Activated CD4-positive, alpha-beta T cell treated with anti-CD3 and anti-CD28 coated beads, Interleukin-2, amount 50 U/mL, for 48 hours (primary cell): ENCODE results near the gene XPO4.

ENCODE experiments used
- DNase-seq, 2 experiments: peaks; one replicate each; pipeline ENCODE4 v3.0.0-alpha.2; 2020

XPO4 gene

DNA sequence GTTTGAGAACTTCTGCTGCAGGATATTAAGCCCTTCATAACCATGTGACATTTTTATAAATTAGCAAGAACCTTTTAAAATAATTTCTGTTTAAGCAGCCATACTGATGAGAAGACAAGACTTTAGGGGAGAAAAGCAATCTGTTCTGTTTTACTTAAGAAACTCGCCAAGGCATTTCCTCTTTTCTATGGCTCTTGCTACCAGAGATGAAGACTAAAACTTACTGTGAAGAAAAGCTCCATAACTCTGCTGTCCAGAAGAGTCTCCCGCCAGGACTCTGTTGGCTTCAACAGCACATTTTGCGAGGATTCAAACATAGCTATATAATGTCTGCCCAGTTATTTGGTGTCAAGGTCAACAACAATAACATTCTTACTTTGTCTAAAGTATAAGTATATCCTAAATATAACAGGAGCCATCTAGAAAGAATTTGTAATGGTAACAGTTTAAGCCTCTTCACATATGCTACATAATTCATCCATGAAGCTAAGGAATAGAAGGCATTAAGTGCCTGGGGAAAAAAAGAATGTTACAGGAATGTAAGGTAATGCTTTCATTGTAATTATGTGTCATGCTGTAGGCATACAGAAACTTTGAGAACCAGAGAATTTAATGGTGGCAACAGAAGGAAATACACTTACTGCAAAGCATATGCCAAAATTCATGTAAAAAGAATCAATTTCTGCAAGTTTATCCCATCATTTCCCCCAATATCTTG is 75.5 kb downstream of the XPO4 start:
- no peak for DNase-seq

DNA sequence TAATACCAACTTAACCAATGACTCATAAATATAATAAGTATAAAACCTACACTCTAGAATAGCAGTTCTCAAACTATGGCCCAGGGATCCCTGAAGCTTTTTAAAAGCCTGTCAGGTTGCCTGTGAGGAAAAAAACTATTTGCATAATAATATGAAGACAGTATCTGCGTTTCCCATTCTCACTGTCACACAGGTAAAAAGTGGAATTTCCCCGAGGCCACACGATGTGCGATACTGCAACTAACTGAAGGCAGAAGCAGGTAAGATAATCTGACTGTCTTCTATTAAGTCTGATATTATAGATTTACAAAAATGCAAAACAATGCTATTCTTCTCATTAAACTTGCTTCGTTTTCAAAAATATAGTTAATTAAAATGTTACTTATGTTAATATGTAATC is 76.2 kb downstream of the XPO4 start:
- DNase-seq, result no peak

DNA sequence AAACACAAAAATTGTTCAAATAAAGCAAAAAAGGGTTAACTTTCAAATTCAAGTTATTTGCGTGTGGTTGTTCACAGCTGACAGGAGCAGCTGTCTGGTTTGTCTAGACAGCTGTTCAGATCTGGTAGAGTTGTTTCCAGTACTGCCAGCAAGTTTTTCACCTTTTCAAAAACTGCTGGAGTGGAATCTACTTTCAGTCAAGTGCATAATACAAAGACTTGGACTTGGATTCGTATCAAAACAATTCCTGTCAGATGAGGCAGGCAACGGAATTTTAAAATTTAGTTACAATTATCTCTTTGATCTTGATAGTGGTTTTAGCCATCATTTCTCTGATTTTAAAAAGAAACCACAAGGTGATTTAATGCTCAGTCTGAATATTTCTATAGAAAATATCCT is 77.1 kb downstream of the XPO4 start:
- DNase-seq, result no peak

DNA sequence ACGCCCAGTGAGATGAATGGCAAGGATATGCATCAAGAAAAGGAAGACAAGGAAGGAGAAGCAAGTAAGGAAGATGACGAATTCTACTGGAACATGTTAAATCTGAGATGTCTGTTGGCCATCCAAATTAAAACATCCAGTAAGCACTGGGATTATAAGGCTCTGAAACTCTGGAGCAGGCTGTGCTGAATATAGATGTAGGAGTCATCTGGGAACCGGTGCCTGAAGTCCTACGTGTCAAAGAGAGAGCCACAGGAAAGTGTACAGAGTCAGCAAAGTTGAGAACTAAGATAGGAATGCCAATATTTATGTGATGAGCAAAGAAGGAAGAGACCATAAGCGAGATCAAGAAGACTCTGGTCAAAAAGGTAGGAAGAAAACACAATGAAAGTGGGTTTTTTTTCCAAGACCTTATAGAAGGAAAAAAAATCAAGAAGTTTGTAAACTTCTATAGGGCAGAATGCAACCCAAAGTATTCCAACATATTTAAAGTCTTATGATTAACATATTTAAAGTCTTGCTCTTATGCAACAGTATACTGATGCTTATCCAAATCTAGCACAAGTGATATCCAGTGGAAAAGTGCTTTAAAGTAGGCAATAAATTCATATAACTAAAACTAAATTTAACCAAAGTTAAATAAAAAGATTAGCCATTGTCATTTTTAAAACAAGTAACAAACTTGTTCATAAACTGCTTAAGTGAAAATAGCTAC is 77.6 kb downstream of the XPO4 start:
- DNase-seq, result no peak

DNA sequence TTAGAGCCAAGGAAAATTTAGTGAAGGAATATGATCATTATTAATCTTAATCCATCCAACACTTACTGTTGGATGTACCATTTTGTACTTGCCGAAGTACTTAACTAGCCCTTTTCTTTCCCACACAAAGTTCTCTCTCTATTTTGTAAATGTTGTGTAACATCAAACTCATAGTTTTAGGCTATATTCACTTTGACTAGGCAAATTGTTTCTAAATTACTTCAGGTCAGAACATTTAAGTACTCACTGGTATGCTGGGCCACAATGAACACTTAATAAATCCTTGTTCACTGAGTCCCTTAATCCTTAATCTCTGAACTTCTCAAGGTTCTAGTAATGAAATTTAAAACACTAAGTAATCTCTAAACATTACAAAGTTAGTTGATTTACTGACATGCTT is 79.5 kb downstream of the XPO4 start:
- no peak for DNase-seq

DNA sequence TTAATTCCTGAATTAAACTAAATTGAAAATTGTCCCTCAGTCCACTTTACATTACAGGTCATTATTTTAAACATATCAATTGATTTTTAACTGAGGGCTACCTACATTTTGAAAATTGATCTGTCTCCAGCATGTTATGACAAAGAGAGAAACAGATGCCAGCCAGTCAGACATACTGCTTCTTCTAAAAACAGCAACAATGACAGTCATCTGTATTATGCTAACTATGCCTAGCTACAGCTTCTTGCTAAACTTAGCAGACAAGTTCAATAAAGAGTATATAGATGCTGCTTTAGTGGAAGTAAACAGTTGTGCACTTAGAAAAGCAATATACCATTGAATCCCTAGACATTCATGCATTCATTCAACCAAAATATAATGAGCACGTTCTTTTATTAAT is 80.1 kb downstream of the XPO4 start:
- no peak for DNase-seq

DNA sequence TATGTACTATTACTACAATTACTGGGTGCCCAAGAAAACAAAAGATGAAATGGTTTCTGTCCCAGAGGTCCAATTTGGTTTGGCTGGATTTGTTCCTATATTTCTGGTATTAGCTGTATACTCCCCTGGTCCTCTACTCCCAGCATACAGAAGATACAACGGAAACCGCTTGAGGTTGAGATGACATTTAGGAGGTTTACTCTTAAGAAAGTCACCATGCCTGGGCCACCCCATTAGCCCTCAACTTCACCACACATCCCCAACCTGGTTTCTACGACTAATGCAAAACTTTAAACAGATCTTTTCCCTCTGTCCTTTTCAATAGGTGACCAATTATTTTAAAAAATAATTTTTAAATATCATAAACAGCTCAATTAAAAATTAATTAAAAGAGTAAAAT is 82.8 kb downstream of the XPO4 start:
- no peak for DNase-seq

DNA sequence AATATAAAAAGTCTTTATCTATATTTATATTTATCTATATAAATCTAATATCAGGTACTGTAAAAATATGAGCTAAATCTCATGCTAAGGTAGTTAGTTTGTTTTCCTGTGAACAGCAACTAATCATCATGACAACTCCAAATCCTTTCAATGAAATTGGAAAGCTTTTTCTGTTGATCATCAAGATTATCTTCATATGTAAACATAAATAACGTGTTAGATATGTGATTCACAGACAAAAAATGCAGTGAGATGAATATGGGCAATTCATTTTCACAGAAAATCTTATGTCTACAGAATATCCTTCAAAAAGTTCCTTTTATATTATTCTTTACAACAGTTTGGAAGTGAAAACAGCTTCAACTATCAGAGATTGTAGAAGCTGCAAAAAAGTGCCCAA is 87.1 kb downstream of the XPO4 start:
- no peak for DNase-seq

DNA sequence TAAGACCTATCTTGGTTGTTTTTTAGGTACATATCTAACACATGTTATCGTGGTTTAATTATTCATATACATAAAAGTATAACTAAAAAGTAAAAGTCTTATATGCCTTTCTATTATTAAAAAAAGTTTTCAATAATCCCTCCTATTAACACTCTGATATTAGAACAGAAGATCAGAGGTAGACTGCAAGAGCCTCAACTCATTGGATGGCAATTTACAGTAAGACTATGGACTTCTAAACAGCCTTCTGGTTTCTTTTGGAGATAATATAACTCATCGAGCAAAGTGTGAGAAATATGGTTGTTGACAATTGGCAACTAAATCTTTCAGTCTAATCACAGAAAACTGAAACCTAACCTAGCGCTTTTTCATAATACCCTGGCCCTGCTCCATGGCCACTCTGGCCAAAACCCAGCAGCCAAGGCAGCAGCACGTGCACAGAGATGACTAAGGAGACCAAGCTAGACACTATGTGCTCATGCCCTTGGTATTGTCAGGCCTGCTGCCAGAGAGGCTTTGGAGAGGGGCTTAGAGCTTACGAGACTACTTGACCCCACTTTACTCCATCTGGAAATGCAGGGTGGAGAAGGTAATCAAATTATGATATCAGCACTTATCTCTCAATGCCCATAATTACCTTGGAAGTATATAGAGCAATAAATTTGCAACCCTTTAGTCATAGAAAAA is 88.2 kb downstream of the XPO4 start:
- no peak for DNase-seq

DNA sequence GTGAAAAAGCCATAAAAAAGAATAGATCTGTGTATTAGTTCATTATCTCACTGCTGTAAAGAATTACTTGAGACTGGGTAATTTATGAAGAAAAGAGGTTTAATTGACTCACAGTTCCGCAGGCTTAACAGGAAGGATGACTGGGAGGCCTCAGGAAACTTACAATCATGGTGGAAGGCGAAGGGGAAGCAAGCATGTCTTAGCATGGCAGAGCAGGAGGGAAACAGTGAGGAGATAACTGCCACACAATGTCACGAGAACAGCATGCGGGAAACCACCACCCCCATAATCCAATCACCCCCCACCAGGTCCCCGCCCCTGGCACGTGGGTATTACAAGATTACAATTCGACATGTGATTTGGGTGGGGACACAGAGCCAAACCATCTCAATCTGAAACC is 89.7 kb downstream of the XPO4 start:
- no peak for DNase-seq

DNA sequence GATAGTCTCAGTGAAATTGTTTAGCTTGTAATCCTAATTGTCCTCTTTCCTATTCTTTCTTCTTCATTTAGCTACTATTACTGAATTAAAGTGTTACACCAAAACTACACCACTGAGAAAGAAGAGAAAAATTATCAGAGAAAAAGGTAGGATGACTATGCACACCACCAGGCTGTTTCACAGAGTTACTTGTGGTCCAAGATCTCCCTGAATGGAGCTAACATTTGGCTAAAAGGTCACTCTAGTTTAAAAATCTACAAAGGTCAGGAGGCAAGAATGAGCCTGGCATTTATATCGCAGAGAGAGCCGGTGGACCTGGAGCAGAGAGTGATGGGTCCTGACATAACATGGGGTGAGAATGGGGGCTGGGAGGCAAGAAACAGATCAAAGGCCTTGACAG is 91.7 kb downstream of the XPO4 start:
- no peak for DNase-seq

DNA sequence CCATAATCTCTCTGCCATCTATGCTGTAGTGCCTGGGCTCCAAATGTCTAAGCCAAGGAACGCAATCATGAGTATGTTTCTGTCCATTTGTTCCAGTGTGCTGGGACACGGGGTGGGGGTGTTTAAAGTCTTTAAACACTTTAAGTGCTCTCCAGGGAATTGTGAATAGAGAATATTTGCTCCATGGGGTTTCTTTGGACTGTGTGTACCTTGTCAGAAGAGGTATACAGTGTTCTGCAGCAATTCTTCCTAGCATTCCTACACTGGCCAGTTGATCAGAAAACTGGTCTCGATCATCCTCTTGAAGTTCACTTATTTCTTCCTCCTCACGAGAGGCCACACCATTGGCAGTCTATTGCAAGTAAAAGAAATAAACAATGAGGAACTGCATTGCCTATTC is 93.7 kb downstream of the XPO4 start:
- no peak for DNase-seq

DNA sequence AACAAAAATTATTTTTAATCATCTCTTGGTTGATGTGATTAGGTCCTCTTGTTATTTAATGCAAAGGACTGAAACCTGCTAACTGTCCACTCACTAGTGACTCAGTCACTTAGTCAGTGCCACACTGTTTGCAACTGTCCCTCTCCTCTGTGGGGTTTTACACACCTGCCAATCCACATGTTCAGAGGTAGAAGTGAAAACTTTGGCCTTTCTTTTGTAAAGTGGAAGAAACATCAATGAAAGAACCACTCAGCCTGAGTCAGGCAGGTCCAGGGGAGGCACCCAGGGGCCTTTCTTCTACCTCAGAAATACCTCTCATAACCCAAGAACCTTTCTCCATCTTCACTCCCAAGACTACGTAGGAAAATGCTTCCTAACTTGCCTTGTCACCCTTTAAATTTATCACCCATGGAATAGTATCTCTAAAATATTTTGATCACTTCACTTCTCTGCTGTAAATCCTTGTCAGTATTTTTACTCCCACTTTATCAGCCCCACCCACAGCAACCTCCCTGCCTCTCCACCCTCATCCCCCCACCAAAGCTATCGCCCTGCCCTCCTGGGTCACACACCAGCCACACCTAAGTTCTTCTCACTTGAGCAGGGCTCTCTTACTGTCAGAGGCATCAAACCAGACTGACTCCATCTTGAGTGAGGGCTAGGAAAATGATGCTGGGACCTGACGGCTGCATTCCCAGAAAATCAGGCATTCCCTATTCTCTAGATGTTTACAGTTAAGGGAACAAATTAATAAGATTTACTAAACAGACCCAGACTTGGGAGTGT is 99.2 kb downstream of the XPO4 start:
- DNase-seq, result no peak

DNA sequence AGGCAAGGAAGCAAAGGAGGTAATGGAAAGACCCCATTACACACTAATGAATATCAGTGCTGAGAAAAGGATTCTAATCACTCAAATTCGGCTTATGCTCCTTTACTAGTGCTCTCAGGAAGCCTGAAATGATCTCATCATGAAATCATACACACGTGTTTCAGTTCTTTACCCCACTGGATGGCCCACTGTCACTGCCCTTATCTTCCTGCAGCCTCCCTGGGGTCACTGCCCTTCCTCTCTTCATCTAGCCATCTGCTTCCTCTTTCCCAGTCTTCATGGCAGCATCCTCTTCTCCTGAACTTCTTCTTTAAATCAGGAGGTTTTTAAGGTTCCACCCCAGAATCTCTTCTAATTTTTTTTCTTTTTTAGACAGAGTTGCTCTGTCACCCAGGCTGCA is 100.8 kb downstream of the XPO4 start:
- DNase-seq, result no peak

DNA sequence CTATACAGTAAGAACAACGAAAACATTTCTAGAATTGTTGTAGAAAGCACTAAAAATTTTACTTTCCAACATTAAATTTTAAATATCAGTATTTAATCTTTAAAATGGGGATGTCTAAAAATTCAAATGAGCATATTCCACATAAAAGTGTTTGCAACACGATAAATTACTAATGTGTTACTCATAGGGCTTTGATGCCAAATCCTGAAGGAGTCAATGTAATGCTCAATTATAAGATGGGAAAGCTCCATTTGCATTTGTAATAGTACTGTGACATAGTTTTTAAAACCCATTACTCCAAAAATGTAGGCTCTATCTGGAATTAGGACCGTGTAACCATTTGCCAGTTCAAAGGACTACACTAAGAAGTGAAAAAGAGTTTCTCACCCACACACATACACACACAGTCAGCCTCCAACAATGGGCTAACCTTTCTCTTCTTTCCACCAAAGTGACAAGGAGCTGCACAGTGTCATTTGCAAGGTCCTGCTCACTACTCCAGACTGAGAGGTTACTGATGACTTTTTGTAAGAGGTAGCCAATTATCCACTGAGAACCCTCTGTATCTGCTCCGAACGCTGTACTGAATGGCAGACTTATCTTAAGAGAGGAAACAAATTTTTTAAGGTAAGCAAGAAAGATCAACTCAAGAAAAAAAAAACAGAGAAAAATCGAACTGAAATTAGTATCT is 102.7 kb downstream of the XPO4 start:
- DNase-seq, result no peak

DNA sequence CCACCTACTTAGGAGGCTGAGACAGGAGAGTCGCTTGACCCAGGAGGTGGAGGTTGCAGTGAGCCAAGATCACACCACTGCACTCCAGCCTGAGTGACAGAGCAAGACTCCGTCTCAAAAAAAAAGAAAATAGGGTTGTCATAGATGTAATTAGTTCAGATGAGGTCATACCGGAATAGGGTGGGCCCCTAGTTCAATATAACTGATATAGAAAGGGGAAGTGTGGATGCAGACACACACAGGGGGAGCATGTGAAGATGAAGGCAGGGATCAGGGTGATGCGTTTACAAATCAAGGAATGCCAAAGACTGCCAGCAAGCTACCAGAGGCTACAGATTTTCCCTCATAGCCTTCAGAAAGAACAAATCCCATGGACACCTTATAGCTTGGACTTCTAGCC is 104.5 kb downstream of the XPO4 start:
- no peak for DNase-seq

DNA sequence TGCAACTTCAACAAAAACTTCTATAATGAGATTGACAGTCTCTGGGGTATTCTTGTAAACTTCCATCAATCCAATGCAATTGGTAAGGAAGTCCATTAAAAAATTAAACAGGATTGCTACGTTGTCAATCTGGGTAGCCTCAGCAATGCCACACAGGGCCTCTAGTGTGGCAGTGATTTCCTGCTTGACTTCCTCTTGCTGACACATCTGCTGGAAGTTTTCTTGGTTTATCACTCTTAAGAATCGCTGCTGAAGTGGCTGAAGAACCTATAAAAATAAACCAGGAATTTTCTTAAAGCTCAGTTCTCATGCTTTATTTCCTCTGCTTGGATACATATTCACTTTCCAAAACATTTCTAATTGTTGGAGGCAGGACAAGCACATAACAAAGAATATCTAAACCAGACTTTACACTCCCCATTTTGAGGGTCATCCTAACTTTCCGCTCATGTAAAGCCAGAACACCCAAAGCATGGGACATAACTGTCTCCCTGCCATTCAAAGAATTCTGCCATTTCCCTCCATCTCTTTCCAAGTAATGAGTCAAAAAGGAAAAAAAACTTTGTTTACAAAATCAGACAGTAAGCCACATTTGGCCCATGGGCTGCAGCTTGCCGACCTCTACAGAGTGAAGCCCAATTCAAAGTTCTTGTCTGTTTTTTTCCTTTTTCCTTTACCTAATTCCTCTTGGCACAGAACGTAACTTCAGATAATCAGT is 105.6 kb downstream of the XPO4 start:
- DNase-seq, result no peak

DNA sequence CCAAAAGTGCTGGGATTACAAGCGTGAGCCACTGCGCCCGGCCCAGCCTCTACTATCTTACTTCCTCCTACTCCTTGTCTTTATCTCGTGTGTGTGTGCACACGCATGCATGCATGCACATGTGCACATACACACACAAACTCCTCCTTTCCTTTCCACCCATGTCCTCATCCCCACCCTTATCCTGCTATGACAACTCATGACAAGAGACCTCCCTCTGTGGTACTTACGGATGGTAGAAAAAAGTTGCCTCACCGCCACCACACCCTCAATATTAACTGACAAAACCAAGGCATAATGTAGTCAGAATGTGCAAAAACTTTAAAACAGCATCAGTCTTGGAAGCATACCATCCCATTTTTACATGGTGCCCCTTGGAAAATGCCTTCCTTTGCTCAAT is 112.9 kb downstream of the XPO4 start:
- no peak for DNase-seq

DNA sequence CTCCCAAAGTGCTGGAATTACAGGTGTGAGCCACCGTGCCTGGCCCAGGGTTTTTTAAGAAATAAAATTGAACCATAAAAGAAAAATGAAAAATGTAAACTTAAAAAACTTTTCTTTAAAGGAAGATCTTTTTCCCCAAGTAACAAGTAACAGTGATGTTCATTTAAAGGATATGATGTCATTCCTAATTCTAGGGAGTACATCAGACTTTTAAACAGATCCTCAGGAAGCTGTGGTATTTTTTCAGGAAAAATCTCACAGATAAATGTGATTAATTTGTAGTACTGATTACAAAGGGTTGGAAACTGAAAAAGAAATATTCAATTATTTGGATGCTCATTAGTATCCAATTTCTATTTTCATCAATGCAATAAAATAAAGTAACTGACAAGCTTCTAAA is 114.2 kb downstream of the XPO4 start:
- no peak for DNase-seq

DNA sequence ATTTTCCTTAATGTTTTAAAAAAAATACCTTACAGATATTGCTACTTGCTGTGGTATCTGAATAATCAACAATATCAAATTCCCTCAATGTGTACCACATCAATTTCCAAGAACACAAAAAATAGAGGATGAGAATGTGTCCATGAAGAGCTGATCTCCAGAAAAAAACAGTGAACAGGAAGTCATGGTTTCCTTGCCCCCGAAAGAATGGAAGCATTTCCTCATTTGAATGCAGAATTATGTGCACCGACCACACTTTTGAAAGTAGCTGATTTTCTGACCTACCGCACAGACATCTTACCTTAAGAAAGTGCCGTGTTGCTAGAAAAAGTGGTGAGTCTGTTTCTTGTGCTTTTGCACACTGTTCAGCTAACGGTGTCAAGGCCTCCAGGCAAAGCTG is 115.4 kb downstream of the XPO4 start:
- DNase-seq, result no peak

DNA sequence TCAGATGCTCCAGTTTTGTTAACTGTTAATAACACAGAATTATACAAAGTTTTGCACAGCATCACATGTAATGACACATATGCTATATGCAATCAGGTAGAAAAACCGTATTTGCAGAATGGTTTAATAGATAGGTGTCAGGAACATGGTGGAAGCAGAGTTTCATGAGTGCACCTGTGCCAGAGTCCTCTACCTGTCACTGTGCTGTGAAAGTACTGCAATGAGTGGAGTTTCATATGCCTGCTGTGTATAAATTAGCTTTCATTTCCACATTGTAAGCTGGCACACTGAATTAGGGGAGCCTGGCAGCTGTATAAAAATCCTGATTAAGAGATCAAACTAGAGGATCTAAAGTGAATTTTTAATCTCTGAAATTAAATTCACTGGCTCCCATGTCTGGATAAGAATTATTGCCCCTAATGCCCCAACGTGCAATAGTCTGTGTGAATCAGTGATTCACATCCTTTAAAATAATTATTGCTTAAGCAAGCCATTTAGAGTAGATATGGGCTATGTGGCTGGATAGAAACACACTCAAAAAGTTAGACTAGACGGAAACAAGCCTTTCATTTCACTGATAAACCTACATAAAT is 120.3 kb downstream of the XPO4 start:
- DNase-seq, result no peak

DNA sequence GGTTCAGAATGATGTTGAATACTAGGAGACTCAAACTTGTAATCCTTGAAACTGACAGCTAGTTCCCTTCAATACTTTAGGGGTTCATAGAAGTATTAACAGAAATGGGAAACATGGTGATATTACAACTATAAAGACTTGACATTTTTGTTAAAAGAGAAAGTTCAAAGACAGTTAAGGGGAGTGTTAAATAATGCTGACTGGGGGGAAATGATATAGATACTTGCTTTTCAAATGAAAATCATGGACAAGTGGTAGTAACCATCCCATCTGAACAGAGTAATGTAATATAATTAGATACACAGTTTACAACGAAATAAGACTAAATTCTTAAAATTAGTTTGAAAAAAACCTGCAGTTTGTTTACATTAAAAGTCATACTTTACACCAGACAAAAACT is 122.2 kb downstream of the XPO4 start:
- DNase-seq, result no peak
